GM23338 (cell line): ENCODE measurements around the gene LDLRAD3. TPM values are rescaled to one million over a fixed set of nuclear protein-coding genes. Genes with fewer than 3 reads are reported as not detected.
A peak's percentile ranks its signal among the peaks of the same experiment; 100 is the strongest.

Source experiments
- ATAC-seq: fragments of 200-7000 bp; cut with Tn5 transposase; 3 replicates; pipeline ENCODE4 v1.9.1; 2020
- DNase-seq: peaks from one replicate; pipeline ENCODE4 v3.0.0-alpha.2; 2015; ENCODE audit warnings: low spot score
- H2AFZ ChIP-seq: fragments of 200-600 bp; sonication (generic); 2 replicates; pipeline ENCODE4 v1.8.0; 2016; ENCODE audit warnings: antibody characterized with exemption, mild to moderate bottlenecking, moderate library complexity
- H3F3A ChIP-seq: fragments of 200-600 bp; sonication (generic); replicated peaks from 2 replicates; pipeline ENCODE4 v1.8.0; 2017; ENCODE audit warnings: antibody characterized with exemption, mixed run types, low read depth
- H3K27ac ChIP-seq: fragments of 200-600 bp; sonication (generic); 2 replicates; pipeline ENCODE4 v1.6.1; 2016; ENCODE audit warnings: low read depth
- H3K27me3 ChIP-seq: fragments of 200-600 bp; sonication (generic); 2 replicates; pipeline ENCODE4 v1.8.0; 2016; ENCODE audit warnings: mild to moderate bottlenecking, mixed run types, moderate library complexity; ENCODE audit not compliant: insufficient read depth
- H3K36me3 ChIP-seq: fragments of 200-600 bp; sonication (generic); 2 replicates; pipeline ENCODE4 v1.8.0; 2016; ENCODE audit warnings: mild to moderate bottlenecking; ENCODE audit not compliant: insufficient read depth
- H3K4me1 ChIP-seq: fragments of 200-600 bp; sonication (generic); 2 replicates; pipeline ENCODE4 v1.8.0; 2016; ENCODE audit warnings: mild to moderate bottlenecking, moderate library complexity; ENCODE audit not compliant: insufficient read depth
- H3K4me2 ChIP-seq: fragments of 200-600 bp; sonication (generic); 2 replicates; pipeline ENCODE4 v1.7.1; 2017; ENCODE audit warnings: mixed run types
- H3K4me3 ChIP-seq: fragments of 200-600 bp; sonication (generic); 2 replicates; pipeline ENCODE4 v1.6.1; 2016; ENCODE audit warnings: mixed run types
- H3K79me2 ChIP-seq: fragments of 200-600 bp; sonication (generic); replicated peaks from 2 replicates; pipeline ENCODE4 v1.8.0; 2017; ENCODE audit warnings: mild to moderate bottlenecking; ENCODE audit not compliant: insufficient read depth
- H3K9me2 ChIP-seq: fragments of 200-600 bp; sonication (generic); 2 replicates; pipeline ENCODE4 v1.8.0; 2017; ENCODE audit not compliant: insufficient read depth
- H4K20me1 ChIP-seq: fragments of 200-600 bp; sonication (generic); replicated peaks from 2 replicates; pipeline ENCODE4 v1.8.0; 2017; ENCODE audit warnings: mild to moderate bottlenecking; ENCODE audit not compliant: insufficient read depth
- H3K27ac Mint-ChIP-seq: 2 replicates; pipeline ENCODE4 v1.8.0; 2020; ENCODE audit warnings: inconsistent platforms, mild to moderate bottlenecking, moderate library complexity, mixed read lengths
- H3K27me3 Mint-ChIP-seq: 3 replicates; pipeline ENCODE4 v1.8.0; 2022; ENCODE audit warnings: low read depth, mild to moderate bottlenecking, moderate library complexity, mixed read lengths, inconsistent platforms; ENCODE audit not compliant: insufficient read depth, poor library complexity
- H3K36me3 Mint-ChIP-seq: 3 replicates; pipeline ENCODE4 v1.8.0; 2021; ENCODE audit warnings: low read depth, mild to moderate bottlenecking, inconsistent platforms, moderate library complexity, mixed read lengths
- H3K4me1 Mint-ChIP-seq: 3 replicates; pipeline ENCODE4 v1.8.0; 2020; ENCODE audit warnings: mild to moderate bottlenecking, inconsistent platforms, mixed read lengths
- H3K4me3 Mint-ChIP-seq: 3 replicates; pipeline ENCODE4 v1.8.0; 2021; ENCODE audit warnings: moderate library complexity, mild to moderate bottlenecking, inconsistent platforms, mixed read lengths
- H3K9me3 Mint-ChIP-seq: 3 replicates; pipeline ENCODE4 v1.8.0; 2020; ENCODE audit warnings: moderate library complexity, mild to moderate bottlenecking, inconsistent platforms, mixed read lengths
- EZH2phosphoT487 ChIP-seq: fragments of 200-600 bp; sonication (generic); IDR thresholded peaks from one replicate; pipeline ENCODE4 v1.8.1; 2018; ENCODE audit warnings: antibody characterized with exemption; ENCODE audit not compliant: unreplicated experiment
- NANOG ChIP-seq: IDR thresholded peaks from 2 replicates; pipeline ENCODE4 v1.6.1; 2016; ENCODE audit warnings: antibody characterized with exemption, borderline replicate concordance
- POLR2AphosphoS5 ChIP-seq: IDR thresholded peaks from 2 replicates; pipeline ENCODE4 v1.6.1; 2016; ENCODE audit warnings: antibody characterized with exemption, low read depth
- STAT1 ChIP-seq: IDR thresholded peaks from one replicate; pipeline ENCODE4 v1.6.1; 2016; ENCODE audit warnings: antibody characterized with exemption; ENCODE audit not compliant: unreplicated experiment
- ZNF331 ChIP-seq: fragments of 250-450 bp; sonication (Bioruptor Pico); IDR thresholded peaks from 2 replicates; pipeline ENCODE4 v1.5.0; 2020; ENCODE audit warnings: low read depth, mild to moderate bottlenecking, moderate library complexity
- ZNF462 ChIP-seq: fragments of 250-450 bp; sonication (Bioruptor Pico); IDR thresholded peaks from 2 replicates; pipeline ENCODE4 v1.5.0; 2020; ENCODE audit warnings: mild to moderate bottlenecking, moderate library complexity
- polyA plus RNA-seq: library from polyadenylated mRNA; unstranded; fragments of >200 nt; fragmentation: Nextera tagmentation; extraction: Ambion mirVana; gene quantifications from 2 replicates; pipeline ENCODE4 v1.2.1, GENCODE V29; 2016
- total RNA-seq: library from RNA; depleted of rRNA; stranded (reverse); fragments of >200 nt; shearing (Covaris generic); gene quantifications from 2 replicates; pipeline ENCODE4 v1.2.3, GENCODE V29; 2014
- TF ChIP-seq, protein P1 (sequence below): IDR thresholded peaks from one replicate; pipeline ENCODE4 v1.6.1; 2018; ENCODE audit warnings: antibody characterized with exemption; ENCODE audit not compliant: unreplicated experiment

LDLRAD3 gene
- total and polyA plus RNA-seq, 2 experiments from 2014 or later: 8.5 to 19.4 TPM

- DNase-seq (no peak), ATAC-seq (no peak)
- Histone ChIP-seq H3K36me3 (no peaks in the 10 kb centered on the region), H3K4me1 (peaks cover 5% of the 10 kb centered on the region; the same call in 1 of the 2 replicates), H3F3A (no peaks in the 10 kb centered on the region), H3K27me3 (no peaks in the 10 kb centered on the region), H3K9me2 (no peaks in the 10 kb centered on the region), H3K4me2 (no peak overlapping the region), H3K4me3 (no peak overlapping the region), H2AFZ (no peak overlapping the region), H4K20me1 (no peaks in the 10 kb centered on the region), H3K79me2 (no peaks in the 10 kb centered on the region), H3K27ac (no peak overlapping the region)
- H3K9me3 Mint-ChIP-seq: peaks cover 4% of the 10 kb centered on the region; the same call in 1 of the 3 replicates
- H3K4me1 Mint-ChIP-seq: peaks cover 40% of the 10 kb centered on the region
- peaks cover 7% of the 10 kb centered on the region for H3K36me3 Mint-ChIP-seq
- H3K27me3 Mint-ChIP-seq: peaks cover 12% of the 10 kb centered on the region
- no peak for TF ChIP-seq ZNF462 (CRISPR knock-in tag)
- no peak for TF ChIP-seq POLR2AphosphoS5
- TF ChIP-seq NANOG: no peak
- no peak for TF ChIP-seq STAT1
- TF ChIP-seq, protein P1, sequence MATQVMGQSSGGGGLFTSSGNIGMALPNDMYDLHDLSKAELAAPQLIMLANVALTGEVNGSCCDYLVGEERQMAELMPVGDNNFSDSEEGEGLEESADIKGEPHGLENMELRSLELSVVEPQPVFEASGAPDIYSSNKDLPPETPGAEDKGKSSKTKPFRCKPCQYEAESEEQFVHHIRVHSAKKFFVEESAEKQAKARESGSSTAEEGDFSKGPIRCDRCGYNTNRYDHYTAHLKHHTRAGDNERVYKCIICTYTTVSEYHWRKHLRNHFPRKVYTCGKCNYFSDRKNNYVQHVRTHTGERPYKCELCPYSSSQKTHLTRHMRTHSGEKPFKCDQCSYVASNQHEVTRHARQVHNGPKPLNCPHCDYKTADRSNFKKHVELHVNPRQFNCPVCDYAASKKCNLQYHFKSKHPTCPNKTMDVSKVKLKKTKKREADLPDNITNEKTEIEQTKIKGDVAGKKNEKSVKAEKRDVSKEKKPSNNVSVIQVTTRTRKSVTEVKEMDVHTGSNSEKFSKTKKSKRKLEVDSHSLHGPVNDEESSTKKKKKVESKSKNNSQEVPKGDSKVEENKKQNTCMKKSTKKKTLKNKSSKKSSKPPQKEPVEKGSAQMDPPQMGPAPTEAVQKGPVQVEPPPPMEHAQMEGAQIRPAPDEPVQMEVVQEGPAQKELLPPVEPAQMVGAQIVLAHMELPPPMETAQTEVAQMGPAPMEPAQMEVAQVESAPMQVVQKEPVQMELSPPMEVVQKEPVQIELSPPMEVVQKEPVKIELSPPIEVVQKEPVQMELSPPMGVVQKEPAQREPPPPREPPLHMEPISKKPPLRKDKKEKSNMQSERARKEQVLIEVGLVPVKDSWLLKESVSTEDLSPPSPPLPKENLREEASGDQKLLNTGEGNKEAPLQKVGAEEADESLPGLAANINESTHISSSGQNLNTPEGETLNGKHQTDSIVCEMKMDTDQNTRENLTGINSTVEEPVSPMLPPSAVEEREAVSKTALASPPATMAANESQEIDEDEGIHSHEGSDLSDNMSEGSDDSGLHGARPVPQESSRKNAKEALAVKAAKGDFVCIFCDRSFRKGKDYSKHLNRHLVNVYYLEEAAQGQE: no peak
- TF ChIP-seq EZH2phosphoT487: no peak
- no peak for TF ChIP-seq ZNF331 (CRISPR knock-in tag)
- H3K27ac Mint-ChIP-seq: peak overlapping the region; percentile 8; the same call in 1 of the 2 replicates
- H3K4me3 Mint-ChIP-seq: no peak overlapping the region
Measured at GRCh38 chr11:36130401-36130800, 186.5 kb downstream of the LDLRAD3 start.
